Measurements from ENCODE around the gene ARHGEF39.

GRCh38 chr9:35700031-35700430 is 35.0 kb upstream of the ARHGEF39 start:
- TF ChIP-seq CTCF (IDR thresholded peaks at IDR 0.05): no peak
- TF ChIP-seq POLR2A (IDR thresholded peaks at IDR 0.05): no peak
